Keratinocyte (primary cell): Measurements from ENCODE around the gene CASK. TPM values are rescaled to one million over a fixed set of nuclear protein-coding genes. Genes with fewer than 3 reads are reported as not detected.

ENCODE experiments used
- DNase-seq: peaks from one replicate; pipeline ENCODE4 v3.0.0-alpha.2; 2011; ENCODE audit warnings: low read depth, missing footprints, low spot score
- FAIRE-seq: peaks from 2 replicates; lab custom pipeline; 2011; peaks lifted over from hg19 to GRCh38; lab: Jason Lieb, UNC
- H2AFZ ChIP-seq: 2 replicates; pipeline ENCODE4 v1.6.0; 2012; ENCODE audit warnings: low read length, control low read depth, inconsistent platforms; ENCODE audit not compliant: control insufficient read depth
- H3K27ac ChIP-seq: 2 replicates; pipeline ENCODE4 v1.5.1; 2011; ENCODE audit warnings: low read length; ENCODE audit not compliant: control insufficient read depth, insufficient read depth
- H3K27me3 ChIP-seq: 3 replicates; pipeline ENCODE4 v1.6.0; 2011; ENCODE audit warnings: low read length; ENCODE audit not compliant: control insufficient read depth, insufficient read depth; ENCODE audit errors: extremely low read depth
- H3K36me3 ChIP-seq, 2 experiments: 2 replicates in 1 of 2; 3 replicates in 1 of 2; pipeline ENCODE4 v1.5.1; 2011; ENCODE audit warnings: low read length in 2 of 2, mild to moderate bottlenecking in 1 of 2; ENCODE audit not compliant: control insufficient read depth in 2 of 2, insufficient read depth in 2 of 2; ENCODE audit errors: extremely low read depth in 1 of 2
- H3K4me1 ChIP-seq: 3 replicates; pipeline ENCODE4 v1.5.1; 2011; ENCODE audit warnings: low read length; ENCODE audit not compliant: control insufficient read depth, insufficient read depth; ENCODE audit errors: extremely low read depth
- H3K4me2 ChIP-seq: 3 replicates; pipeline ENCODE4 v1.6.0; 2011; ENCODE audit warnings: low read depth, low read length; ENCODE audit not compliant: control insufficient read depth, insufficient read depth; ENCODE audit errors: extremely low read depth
- H3K4me3 ChIP-seq, 3 experiments: fragments of 200-600 bp in 1 of 3; sonication (generic) in 1 of 3; 2 replicates in 2 of 3; 3 replicates in 1 of 3; pipeline ENCODE4 v1.5.1; 2011 to 2016; ENCODE audit warnings: low read length in 3 of 3, mild to moderate bottlenecking in 3 of 3, control low read depth in 2 of 3, inconsistent platforms in 1 of 3, low read depth in 1 of 3, mixed read lengths in 1 of 3, mixed run types in 1 of 3, moderate library complexity in 1 of 3; ENCODE audit not compliant: control insufficient read depth in 2 of 3, insufficient read depth in 2 of 3; ENCODE audit errors: extremely low read depth in 1 of 3
- H3K79me2 ChIP-seq: 2 replicates; pipeline ENCODE4 v1.6.0; 2012; ENCODE audit warnings: low read length; ENCODE audit not compliant: control insufficient read depth, insufficient read depth
- H3K9ac ChIP-seq: 3 replicates; pipeline ENCODE4 v1.6.0; 2011; ENCODE audit warnings: low read length; ENCODE audit not compliant: control insufficient read depth, insufficient read depth; ENCODE audit errors: extremely low read depth
- H3K9me1 ChIP-seq: 3 replicates; pipeline ENCODE4 v1.6.0; 2011; ENCODE audit warnings: low read length; ENCODE audit not compliant: control insufficient read depth, insufficient read depth; ENCODE audit errors: extremely low read depth
- H3K9me3 ChIP-seq: 2 replicates; pipeline ENCODE4 v1.5.1; 2012; ENCODE audit warnings: low read depth, low read length; ENCODE audit not compliant: control insufficient read depth
- H4K20me1 ChIP-seq: 3 replicates; pipeline ENCODE4 v1.6.0; 2011; ENCODE audit warnings: low read length; ENCODE audit not compliant: control insufficient read depth, insufficient read depth; ENCODE audit errors: extremely low read depth
- CTCF ChIP-seq, 3 experiments: IDR thresholded peaks in 1 of 3; conservative IDR thresholded peaks in 1 of 3; optimal IDR thresholded peaks in 1 of 3; 2 replicates in 2 of 3; 3 replicates in 1 of 3; pipeline versions ENCODE3 to v1.5.1; 2011; ENCODE audit warnings: low read length in 3 of 3, mild to moderate bottlenecking in 3 of 3, moderate library complexity in 2 of 3, control low read depth in 1 of 3, inconsistent platforms in 1 of 3; ENCODE audit not compliant: insufficient read depth in 2 of 3; ENCODE audit errors: extremely low read depth in 1 of 3
- EZH2 ChIP-seq: IDR thresholded peaks from one replicate; pipeline ENCODE4 v1.6.1; 2012; ENCODE audit warnings: inconsistent platforms, mild to moderate bottlenecking, low read length, moderate library complexity
- dilution Hi-C: fragments of 300-500 bp; cut with MboI; formaldehyde crosslinking; loops from one replicate; pipeline ENCODE4 v1.7.0; 2020; ENCODE audit warnings: low sequenced_read_pairs; ENCODE audit not compliant: extremely low pct_ligation_motif_present
- polyA plus RNA-seq, 5 experiments: library from polyadenylated mRNA; depleted of rRNA in 3 of 5; stranded (reverse) in 3 of 5; stranded (forward) in 1 of 5; unstranded in 1 of 5; fragments of >200 nt; gene quantifications; 1 replicate in 1 of 5; 2 replicates in 3 of 5; 3 replicates in 1 of 5; pipeline versions ENCODE4 v1.2.1 to v1.2.3, GENCODE V29; 2011 to 2012; ENCODE audit warnings: missing spikeins in 2 of 5, low read depth in 1 of 5, low replicate concordance in 1 of 5
- small RNA-seq, 3 experiments: library from RNA; depleted of rRNA; stranded (forward); fragments of <200 nt; gene quantifications; one replicate each; pipeline ENCODE3, GENCODE V24; 2012; ENCODE audit warnings: low read depth in 3 of 3, low replicate concordance in 1 of 3; ENCODE audit not compliant: insufficient read length in 3 of 3

CASK gene
- polyA plus RNA-seq, 1 donor (not counting 4 experiments of a cell fraction or from before 2014, with no cell fraction given): 33.7 TPM

- no peaks in the 10 kb centered on the region for H3K9me3 ChIP-seq
Measured at GRCh38 chrX:41470706-41471105, 452.6 kb downstream of the CASK start.

GRCh38 chrX:41468647-41469323 lies 454.6 kb downstream of the CASK start:
- Histone ChIP-seq H3K9ac (no peak overlapping the region), H3K4me1 (no peaks in the 10 kb centered on the region), H3K27ac (no peak overlapping the region), H3K79me2 (no peaks in the 10 kb centered on the region), H2AFZ (no peak overlapping the region), H3K9me1 (no peaks in the 10 kb centered on the region), H3K36me3 (no peaks in the 10 kb centered on the region), H3K4me3 (no peak overlapping the region), H4K20me1 (no peaks in the 10 kb centered on the region), H3K4me2 (no peak overlapping the region), H3K9me3 (no peaks in the 10 kb centered on the region), H3K27me3 (no peaks in the 10 kb centered on the region)
- FAIRE-seq: no peak
- dilution Hi-C loops: no loop called here
- DNase-seq: no peak
- no peak for TF ChIP-seq CTCF (optimal IDR thresholded peaks at IDR 0.05 in 1 of 3, IDR thresholded peaks at IDR 0.05 in 1 of 3, conservative IDR thresholded peaks at IDR 0.05 in 1 of 3; ENCODE audit: extremely low read depth in 1 of 3, insufficient read depth in 2 of 3, low read length in 3 of 3)
- TF ChIP-seq EZH2: no peak

More at GRCh38 chrX:41470706-41471105, 452.6 kb downstream of the CASK start:
- Histone ChIP-seq H3K4me2 (no peak overlapping the region), H3K27ac (no peak overlapping the region), H3K9ac (no peak overlapping the region), H3K36me3 (no peaks in the 10 kb centered on the region), H3K4me3 (no peak overlapping the region), H2AFZ (no peak overlapping the region), H3K9me1 (no peaks in the 10 kb centered on the region), H3K27me3 (peaks cover 3% of the 10 kb centered on the region), H3K4me1 (no peaks in the 10 kb centered on the region), H4K20me1 (no peaks in the 10 kb centered on the region), H3K79me2 (no peaks in the 10 kb centered on the region)
- dilution Hi-C loops: no loop called here
- TF ChIP-seq EZH2: no peak
- no peak for TF ChIP-seq CTCF (optimal IDR thresholded peaks at IDR 0.05 in 1 of 3, IDR thresholded peaks at IDR 0.05 in 1 of 3, conservative IDR thresholded peaks at IDR 0.05 in 1 of 3; ENCODE audit: extremely low read depth in 1 of 3, insufficient read depth in 2 of 3, low read length in 3 of 3)
- FAIRE-seq (no peak), DNase-seq (no peak)

Small RNAs within 50 kb of the gene (small RNA-seq; reads per million reads assigned to genes)
- 0 reads per million in 3 experiments for gene AL353691.2
- 0 reads per million in 3 experiments for gene RN7SL144P
- gene RNU6-1321P: 0 reads per million in 3 experiments
- 0 reads per million in 3 experiments for gene RNU6-202P

Other genes with a start within 250 kb of the CASK start
- not detected in 3 replicates for gene GPR34, start 234.6 kb downstream of the CASK start, polyA plus RNA-seq
- gene GPR82, start 199.4 kb downstream of the CASK start, polyA plus RNA-seq: not detected in 3 replicates